ENCODE measurements around the gene SLC26A1. TPM values are rescaled to one million over a fixed set of nuclear protein-coding genes. Genes with fewer than 3 reads are reported as not detected.

SLC26A1 gene, protein sequence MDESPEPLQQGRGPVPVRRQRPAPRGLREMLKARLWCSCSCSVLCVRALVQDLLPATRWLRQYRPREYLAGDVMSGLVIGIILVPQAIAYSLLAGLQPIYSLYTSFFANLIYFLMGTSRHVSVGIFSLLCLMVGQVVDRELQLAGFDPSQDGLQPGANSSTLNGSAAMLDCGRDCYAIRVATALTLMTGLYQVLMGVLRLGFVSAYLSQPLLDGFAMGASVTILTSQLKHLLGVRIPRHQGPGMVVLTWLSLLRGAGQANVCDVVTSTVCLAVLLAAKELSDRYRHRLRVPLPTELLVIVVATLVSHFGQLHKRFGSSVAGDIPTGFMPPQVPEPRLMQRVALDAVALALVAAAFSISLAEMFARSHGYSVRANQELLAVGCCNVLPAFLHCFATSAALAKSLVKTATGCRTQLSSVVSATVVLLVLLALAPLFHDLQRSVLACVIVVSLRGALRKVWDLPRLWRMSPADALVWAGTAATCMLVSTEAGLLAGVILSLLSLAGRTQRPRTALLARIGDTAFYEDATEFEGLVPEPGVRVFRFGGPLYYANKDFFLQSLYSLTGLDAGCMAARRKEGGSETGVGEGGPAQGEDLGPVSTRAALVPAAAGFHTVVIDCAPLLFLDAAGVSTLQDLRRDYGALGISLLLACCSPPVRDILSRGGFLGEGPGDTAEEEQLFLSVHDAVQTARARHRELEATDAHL
- total RNA-seq (2014; rRNA removed; shearing (Covaris generic)) = 0.13 and 0.27 TPM in 2 replicates
- polyA plus RNA-seq (2015; cell fraction: cytosol; rRNA removed) = 0.06 TPM in 1 of 2 replicates, not detected in the other
- polyA plus RNA-seq (2015; cell fraction: nucleus; rRNA removed) = 0.17 and 0.22 TPM in 2 replicates

DNA sequence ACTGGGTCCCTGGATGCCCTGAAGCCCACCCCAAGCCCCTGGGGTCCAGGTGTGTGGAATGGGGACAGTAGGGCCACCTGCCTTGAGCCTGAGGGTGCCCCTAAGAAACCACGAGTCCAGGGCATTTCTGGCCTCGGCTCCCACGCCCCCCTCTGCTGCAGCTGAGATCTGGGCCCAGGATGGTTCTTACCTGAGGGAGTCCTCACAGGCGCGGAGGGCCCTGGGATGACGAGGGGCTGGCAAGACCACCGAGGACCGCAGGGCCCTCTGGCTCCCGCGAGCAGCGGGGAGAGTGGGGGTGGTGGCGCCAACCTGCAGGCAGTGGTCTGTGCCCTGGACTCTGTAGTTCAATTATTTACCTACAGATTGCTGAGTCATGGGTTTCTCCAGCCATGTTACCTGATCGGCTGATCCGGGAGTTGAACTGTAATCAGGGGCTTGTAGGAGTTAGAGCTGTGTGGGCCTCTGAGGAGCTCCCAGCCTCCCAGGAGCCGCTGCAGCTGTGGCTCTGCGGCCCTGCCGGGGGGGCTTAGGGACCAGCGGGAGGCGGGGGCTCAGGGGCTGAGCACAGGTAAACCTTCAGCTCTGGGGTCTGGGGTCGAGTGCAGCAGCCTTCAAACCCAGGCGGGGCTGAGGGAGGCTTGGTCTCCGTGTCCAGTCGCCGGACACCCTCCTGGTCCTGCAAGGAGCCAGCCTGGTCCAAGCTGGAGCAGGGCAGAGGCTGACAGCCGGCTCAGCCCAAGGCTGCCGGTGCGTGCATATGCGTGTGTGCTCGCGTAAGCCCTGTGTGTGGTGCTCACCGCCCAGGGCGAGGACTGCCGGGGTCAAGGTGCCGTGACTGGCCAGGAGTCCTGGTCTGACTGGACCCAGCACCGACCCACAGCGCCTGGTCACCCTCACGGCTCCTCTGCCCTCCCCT, at the start of gene SLC26A1:
Gene SLC26A1 (minus strand): TSS at position 294 of the 919 bp plus-strand sequence. CDS start 1,701 bp downstream, outside the sequence.
- no peak for DNase-seq (ENCODE audit: low read depth)

DNA sequence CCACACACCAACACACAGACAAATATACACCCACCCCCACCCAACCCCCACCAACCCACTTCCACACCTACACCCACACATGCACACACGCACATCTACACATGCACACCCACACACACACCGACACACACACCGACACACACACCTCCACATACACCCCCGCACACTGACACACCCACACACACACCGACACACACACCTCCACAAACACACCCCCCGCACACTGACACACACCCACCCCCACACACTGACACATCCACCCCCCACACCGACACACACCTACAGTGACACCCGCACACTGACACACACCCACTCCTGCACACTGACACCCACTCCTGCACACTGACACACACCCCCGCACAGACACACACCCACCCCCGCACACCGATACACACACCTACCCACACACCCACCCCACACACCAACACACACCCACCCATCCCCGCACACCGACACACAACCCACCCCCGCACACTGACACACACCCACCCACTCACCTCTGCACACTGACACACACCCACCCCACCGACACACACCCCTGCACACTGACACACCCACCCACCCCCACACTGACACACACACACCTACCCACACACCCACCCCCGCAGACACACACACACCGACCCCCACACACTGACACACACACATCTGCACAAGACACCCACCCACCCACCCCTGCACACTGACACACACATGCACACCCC, 49.3 kb upstream of the SLC26A1 start:
- no peak for DNase-seq (ENCODE audit: low read depth)

DNA sequence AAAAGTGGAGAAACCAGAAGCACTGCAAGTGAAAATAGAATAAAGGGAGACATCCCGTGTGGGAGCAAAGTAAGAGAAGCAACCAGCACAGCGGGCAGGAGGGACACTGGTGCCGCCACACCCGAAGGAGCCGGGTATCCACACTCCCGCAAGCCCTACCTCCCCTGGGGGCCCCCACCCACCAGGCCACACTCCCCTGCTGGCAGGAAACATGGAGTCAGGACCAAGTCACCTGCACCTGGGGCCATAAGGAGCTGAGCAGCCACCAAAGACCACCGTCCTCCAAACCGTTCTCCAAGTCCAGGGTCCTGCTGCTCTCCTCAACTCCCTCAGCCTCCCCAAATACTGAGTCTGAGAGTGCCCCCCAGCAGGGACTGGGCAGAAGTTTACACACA, 48.7 kb upstream of the SLC26A1 start:
- DNase-seq (ENCODE audit: low read depth) = no peak

DNA sequence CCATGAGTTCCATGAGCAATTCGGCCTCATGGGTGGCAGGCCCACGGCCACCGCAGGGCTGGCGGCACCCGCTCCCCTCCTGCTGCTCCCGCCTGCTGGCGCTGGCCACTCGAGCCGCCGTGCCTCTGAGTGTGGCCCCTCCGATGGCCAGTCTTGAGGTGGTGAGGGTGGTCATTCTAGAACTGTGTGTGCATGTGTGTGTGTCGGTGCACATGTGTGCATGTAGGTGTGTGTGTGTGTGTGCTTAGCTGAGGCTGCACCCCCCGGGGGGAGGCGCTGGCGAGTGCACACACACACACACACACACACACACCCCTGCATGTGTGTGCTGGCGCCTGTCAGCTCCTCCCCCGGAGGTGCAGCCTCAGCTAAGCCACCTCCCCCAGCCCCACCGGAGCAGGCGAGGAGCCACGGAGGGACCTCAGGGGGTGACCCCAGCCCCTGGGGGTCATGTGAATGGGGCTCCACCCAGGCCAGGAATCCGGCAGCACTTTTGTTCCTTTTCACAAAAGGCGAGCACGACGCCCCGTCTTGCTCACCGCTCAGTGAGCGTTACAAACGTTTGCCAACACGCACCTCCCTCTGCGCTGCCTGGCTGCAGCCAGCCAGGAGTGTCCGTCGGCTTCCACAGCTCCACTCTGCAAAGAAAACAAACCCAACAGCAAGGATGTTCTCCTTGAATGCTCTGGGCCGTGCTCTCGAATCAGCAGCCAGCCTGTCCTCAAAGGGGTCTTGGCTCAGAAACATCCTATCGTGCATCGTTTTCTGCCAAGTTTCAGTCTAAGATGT, 48.1 kb upstream of the SLC26A1 start:
- DNase-seq (ENCODE audit: low read depth) = no peak

DNA sequence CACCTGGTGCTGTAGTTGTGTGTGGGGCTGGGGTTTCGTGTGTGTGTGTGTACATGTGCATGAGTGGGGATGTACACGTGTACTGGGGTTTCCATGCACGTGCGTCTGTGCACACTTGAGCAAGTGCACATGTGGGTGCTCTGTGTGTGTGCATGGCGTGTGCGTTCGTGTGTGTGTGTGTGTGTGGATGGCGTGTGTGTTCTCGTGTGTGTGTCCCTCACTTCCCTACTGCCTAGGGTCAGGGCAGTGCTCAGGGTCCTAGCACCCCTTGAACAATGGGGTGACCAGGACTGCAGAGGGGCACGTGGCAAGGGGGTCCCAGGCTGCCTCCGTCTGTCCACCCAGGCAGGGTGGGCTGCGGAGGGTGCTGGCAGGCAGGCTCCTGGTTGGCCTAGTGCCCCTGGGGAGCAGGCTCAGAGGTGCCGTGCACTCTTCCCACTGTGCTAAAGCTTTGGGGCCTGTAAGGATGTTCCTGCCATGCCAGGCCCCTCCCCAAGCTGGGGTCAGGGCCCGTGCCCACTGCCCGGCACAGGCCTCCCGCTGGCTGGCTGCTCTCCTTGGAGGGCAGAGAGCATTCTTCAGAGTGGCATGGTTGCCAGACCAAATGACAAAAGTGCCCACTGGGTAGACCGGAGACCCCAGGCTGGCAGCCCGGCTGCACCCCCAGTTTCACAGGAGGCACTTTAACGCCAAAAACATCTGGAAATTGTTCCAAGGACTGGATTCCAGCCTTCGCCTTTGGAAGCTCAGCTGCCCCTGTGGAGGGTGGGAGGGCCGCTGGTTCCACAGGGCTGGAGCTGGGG, 47.3 kb upstream of the SLC26A1 start:
- DNase-seq (ENCODE audit: low read depth) = no peak

DNA sequence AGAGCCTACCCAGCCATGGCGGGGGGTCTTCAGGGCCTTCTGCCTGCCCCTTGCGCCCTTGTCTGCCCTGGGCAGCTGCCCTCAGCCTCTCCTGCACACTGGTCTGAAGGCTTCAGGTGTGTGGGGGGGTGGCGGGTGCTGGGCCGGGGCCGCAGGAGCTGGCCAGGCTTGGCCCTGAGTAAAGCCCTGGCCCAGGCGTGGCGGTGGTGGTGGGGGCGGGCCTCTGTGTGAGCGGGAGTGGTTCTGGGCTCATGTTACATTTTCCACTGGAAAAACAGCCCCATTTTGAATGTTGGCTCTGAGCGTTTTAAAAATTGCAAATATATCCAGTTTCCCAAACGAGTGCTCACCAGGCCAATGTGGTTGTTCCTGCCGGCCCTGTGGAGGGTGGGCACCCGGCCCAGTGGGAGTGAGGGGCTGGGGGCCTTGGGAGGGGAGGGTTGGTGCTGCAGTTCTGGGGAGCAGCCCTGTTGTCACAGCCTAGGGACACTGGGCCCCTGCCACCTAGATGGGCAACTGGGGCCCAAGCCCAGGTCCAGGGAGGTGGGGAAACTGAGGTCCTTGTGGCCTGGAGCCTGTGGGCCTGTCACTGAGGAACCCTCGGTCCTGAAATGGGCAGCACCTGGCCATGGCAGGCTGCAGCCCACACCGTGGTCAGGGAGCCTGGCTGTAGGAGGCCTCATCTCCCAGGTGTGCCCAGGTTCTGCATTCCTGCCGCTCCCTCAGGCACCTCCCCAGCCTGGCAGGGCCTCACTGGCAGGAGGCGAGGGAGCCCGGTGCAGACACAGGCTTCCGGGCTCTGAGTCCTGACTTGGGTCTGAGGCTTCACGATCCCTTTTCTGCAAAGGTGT, 46.5 kb upstream of the SLC26A1 start:
- DNase-seq (ENCODE audit: low read depth) = no peak

DNA sequence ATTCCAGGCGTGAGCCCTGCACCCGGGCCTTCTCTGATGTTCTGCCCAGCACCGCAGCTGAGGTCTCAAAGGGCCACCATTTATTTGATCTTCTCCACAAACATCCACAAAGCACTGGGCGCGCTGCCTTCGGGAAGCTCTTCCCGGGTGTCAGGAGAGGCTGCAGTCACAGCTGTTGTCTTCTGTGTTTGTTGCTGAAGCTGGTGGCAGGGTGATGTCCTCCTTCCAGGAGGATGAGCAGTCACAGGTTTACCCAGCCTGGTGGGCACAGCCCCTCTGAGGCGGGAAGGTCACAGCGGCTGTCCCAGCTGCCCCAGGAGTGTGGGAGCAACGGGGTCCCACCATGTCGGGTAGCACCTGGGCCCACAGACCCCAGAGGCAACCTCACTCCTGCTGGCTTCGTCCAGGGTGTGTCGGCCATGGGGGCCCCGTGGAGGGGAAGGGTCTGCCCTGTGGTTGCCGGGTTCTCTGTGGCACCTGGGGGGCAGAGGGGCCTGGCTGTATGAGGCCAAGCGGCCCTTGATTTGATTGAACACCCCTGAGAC, 45.8 kb upstream of the SLC26A1 start:
- DNase-seq (ENCODE audit: low read depth) = no peak

DNA sequence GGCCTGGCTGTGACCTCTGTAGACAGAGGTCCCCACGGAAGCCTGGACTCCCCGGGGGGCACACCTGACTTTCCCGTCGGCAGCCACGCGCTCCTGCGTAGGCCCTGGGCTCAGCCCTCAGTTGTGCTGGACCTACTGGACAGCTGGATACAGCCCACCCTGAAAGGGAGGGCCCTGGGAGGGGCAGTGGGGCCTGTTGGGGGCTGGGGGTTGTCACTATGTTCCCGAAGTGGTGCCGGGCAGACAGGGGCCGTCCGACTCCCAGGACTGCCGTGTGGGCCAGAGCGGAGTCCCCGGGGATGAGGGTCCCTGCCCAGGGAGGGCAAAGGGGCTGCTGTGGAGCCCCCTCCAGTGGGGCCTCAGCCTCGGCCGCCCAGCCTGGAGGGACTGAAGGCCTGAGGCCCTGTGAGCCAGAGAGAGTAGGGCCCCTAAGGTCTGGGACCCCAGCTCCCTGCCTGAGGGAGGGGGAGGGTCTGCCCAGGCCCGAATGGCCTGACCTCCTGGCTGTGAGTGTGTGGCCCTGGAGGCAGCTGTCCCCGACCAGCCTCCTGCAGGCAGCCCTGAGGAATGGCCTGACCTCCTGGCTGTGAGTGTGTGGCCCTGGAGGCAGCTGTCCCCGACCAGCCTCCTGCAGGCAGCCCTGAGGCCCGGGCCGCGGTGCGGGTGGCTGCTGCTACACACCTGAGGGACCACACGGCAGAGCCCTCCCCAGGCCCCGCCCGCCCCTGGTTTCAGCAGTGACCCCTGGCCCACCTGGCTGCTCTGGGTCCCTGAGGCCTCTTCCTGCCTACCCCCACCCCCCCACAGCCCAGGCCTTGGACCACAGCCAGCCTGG, 44.0 kb upstream of the SLC26A1 start:
- DNase-seq (ENCODE audit: low read depth) = no peak

DNA sequence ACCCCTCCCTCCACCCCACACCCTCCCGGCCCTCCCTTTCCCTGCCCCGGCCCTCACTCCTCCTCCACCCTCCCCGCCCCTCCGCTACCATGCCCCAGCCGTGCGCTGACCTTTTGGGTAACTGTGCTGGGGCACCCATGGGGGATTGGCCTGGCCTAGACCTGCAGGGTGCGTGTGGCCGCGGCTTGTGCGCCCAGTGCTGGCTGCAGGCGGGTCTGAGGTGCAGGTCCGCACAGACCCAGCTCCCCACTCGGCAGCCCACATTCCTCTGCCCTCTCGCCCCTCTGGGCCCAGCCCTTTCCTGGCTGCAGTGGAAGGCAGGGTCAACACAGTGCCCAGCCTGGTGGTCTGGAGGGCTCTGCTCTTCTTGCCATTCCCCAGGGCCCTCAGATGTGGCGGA, 42.9 kb upstream of the SLC26A1 start:
- DNase-seq (ENCODE audit: low read depth) = no peak

DNA sequence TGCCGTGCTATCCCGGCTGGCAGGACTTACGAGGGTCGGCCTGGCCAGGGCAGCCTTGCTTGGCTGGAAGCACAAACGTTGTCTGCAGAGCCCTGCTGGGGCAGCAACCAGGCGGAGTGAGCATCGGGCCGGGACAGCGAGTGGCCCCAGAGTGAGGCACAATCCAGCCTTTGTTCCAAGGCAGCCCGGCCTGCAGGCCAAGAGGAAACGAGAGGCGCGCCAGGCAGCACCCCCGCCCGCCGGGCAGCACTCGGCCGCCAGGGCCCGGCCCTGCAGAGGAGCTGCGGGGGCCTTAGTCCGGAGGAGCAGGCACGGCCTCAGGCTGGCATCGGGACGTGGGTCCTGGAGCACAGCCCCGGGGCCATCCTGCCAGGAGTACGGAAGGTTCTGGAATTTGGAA, 42.3 kb upstream of the SLC26A1 start:
- no peak for DNase-seq (ENCODE audit: low read depth)

DNA sequence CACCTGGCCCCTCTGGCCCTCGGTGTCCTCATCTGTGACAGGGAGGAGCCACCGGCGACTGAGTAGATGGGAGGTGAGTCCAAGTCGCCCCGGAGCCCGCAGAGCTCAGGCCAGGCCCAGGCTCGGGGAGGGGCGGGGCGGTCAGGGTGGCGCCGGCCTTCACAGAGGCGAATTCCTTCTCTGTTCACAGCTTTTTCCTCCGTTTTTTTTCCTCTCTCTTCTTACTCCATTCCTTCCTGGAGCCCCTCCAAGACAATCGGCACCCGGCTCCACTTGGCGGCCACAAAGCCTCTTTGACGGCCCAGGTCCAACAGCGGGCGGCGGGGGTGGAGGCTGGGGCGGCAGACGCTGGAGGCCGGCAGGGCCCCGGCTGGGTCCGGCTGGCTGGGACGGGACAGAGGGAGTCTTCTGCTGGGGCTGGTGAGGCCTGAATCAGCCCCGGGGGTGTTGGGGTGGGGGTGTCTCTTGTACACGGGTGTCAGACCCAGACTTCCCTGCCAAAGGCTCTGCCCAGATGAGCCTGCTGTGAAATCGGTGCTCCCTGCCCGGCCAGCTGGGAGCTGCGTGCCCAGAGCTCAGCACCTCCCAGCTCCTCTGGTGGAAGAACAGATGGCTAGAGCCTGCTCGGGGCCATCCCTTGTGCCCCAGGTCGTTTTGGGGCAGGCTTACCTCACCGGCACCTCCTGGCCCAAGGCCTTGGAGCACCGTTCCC, 40.8 kb upstream of the SLC26A1 start:
- DNase-seq (ENCODE audit: low read depth) = no peak

DNA sequence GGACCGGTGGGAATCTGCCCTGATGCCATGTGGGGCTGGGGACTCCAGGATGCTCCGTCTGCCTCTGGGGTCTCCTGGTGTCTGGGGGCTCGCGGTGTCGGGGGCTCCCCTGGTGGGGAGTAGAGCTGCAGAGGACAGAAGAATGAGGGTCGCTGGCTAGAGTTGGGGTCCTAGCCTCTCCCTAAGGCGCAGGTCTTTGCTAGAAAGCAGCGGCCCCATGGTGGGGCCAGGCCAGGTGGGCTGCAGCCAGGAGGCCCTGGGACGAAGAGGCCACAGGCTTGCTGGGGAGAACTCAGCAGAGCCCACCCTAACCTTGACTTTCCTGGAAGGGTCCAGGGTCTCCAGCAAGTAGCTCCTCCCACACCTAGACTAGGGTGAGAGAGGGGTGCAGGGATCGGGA, 39.7 kb upstream of the SLC26A1 start:
- no peak for DNase-seq (ENCODE audit: low read depth)

DNA sequence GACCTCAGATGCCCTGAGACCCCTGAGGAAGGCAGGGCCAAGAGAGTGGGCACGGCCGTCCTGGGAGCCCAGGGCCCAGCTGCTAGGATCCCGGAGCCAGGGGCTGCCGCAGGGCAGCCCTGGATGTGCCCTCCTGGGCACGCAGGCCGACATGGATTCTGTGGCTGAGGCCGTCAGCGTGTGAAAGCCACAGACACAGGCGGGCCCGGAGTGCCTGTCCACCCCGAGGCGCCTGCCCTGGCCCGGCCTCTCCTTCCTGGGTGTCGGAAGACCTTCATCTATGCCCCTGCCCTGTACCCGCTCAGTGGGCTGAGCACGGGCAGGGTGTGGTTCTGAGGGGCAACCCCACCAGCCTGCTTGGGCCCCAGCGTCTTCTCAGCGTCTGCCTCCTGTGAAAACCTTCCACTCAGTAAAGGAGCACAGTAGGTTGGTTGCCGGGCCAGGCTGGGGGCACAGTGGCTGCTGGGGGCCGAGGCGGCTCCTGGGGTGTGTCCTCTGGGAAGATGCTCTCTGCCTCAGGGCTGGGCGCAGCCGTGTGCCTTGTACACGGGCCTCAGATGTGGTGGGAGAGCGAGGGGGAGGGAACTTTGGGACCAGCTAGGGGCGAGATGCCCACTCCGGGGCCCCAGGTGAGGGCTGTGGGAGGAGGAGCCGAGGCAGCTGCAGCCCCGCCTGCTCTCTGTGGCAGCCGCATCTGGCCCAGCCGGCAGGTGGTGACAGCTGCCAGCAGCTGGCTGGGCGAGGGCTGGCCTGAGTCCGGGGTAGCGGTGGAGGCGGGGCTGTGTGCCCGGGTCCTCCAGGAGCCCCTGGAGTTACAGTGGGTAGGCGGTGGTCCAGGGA, 39.0 kb upstream of the SLC26A1 start:
- no peak for DNase-seq (ENCODE audit: low read depth)

DNA sequence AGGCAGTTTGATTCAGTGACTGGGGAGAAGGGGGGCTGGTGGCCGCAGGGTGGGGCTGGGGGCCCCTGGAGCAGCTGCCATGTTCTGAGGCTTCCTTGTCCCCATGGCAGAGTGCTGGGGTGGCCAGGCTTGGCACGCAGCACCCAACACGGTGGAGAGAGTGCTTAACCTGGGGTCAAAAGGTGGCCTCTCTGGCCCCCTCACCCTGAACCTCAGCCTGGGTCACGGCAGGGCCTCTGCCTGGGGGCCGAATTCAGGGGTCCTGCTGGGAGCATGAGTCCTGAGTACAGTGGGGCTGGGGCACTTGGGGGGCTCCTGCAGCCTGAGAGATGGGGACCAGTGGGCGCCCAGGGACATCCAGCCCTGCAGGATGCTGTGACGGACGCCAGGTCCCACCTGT, 38.1 kb upstream of the SLC26A1 start:
- DNase-seq (ENCODE audit: low read depth) = no peak

DNA sequence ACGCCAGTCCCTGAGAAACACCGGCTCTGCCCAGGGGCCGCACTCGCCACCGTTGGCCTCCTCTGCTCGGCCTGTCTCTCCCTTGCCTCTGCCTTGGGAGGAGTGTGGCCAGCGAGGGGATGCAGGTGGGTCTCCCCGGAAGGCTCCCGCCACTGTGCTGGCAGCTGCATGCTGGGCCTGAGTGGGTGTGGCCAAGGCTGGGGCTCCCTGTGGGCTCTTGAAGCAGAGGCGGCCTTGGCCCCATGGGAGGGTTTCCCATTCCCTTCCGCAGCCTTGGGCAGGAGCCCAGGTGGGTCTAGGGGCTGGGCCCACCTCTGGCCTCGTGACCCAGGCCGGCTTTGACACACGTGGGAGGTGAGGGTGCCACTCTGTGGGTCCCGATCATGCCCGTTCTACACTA, 37.4 kb upstream of the SLC26A1 start:
- DNase-seq (ENCODE audit: low read depth) = no peak
